Measurements from ENCODE around the gene TRIP6.

The TRIP6 gene

DNA sequence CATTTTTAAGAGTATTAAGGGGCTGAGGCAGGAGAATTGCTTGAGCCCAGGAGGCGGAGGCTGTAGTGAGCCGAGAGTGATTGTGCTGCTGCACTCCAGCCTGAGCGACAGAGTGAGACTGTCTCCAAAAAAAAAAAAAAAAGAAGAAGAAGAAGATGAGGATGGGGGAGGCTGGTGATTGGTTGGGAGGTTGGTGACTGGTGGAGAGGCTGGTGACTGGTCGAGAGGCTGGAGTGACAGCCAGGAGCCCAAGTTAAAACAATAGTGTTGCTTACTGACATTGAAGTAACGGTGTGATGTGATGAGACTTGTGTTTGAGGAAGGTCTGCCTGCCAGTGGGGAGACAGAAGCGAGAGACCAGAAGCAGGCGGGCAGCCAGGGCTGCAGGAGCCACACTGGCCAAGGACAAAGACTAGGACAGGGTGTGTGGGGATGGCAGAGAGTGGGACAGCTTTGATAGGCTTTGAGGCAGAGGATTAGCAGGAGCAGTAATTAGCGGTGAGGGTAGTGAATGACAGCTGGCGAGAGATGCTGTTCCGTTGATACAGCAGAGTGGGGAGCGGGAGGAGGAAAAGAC, 12.6 kb downstream of the TRIP6 start:
- Histone ChIP-seq H3K27ac (peak overlapping the region; percentile 70), H3K27me3 (ENCODE audit: insufficient read depth, low read depth, severe bottlenecking) (no peaks in the 10 kb centered on the region), H3K36me3 (peaks cover 90% of the 10 kb centered on the region), H3K9me3 (ENCODE audit: severe bottlenecking) (no peaks in the 10 kb centered on the region), H3K4me3 (ENCODE audit: low read depth, low read length) (peak overlapping the region; percentile 32)
- TF ChIP-seq, protein P1, sequence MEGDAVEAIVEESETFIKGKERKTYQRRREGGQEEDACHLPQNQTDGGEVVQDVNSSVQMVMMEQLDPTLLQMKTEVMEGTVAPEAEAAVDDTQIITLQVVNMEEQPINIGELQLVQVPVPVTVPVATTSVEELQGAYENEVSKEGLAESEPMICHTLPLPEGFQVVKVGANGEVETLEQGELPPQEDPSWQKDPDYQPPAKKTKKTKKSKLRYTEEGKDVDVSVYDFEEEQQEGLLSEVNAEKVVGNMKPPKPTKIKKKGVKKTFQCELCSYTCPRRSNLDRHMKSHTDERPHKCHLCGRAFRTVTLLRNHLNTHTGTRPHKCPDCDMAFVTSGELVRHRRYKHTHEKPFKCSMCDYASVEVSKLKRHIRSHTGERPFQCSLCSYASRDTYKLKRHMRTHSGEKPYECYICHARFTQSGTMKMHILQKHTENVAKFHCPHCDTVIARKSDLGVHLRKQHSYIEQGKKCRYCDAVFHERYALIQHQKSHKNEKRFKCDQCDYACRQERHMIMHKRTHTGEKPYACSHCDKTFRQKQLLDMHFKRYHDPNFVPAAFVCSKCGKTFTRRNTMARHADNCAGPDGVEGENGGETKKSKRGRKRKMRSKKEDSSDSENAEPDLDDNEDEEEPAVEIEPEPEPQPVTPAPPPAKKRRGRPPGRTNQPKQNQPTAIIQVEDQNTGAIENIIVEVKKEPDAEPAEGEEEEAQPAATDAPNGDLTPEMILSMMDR (IDR thresholded peaks at IDR 0.05; ENCODE audit: low read depth, low read length): no peak
- DNase-seq: peak; percentile 83

DNA sequence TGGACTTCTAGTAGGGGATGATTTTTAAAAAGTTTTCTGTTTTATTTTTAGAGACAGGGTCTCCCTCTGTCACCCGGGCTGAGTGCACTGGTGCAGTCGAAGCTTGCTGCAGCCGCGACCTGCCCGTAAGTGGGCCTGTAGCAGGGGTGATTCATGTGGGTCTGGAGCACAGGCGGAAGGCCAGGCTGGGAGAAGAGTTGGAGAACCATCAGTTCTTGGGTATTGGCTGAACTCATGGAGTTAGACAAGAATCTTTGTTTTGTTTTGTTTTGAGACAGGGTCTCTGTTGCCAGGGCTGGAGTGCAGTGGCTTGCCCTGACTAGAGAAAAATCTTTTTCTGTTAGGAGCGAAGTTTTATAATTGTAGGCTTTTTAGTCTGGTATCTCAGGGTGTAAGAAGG, 13.5 kb downstream of the TRIP6 start:
- Histone ChIP-seq H3K9me3 (ENCODE audit: severe bottlenecking) (no peaks in the 10 kb centered on the region), H3K36me3 (peaks cover 92% of the 10 kb centered on the region), H3K27ac (peak overlapping the region; percentile 70), H3K27me3 (ENCODE audit: insufficient read depth, low read depth, severe bottlenecking) (no peaks in the 10 kb centered on the region), H3K4me3 (ENCODE audit: low read depth, low read length) (no peak overlapping the region)
- TF ChIP-seq, protein P1 (IDR thresholded peaks at IDR 0.05; ENCODE audit: low read depth, low read length): no peak
- DNase-seq: no peak

DNA sequence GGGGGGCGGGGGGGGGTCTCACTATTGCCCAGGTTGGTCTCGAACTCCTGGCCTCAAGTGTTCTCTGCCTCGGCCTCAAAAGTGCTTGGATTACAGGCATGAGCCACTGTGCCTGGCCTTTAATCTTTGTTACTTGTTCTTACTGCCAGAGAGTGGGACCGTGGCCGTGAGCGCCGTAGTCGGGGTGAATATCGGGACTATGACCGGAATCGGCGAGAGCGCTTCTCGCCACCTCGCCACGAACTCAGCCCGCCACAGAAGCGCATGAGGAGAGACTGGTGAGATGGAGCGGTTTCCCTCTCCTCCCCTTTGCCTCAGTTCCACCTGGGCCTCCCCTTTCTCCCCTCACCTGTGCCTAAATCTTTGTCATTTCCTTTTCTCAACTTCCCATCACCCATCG, 13.9 kb downstream of the TRIP6 start:
- Histone ChIP-seq H3K27ac (no peak overlapping the region), H3K9me3 (ENCODE audit: severe bottlenecking) (no peaks in the 10 kb centered on the region), H3K36me3 (peaks cover 92% of the 10 kb centered on the region), H3K27me3 (ENCODE audit: insufficient read depth, low read depth, severe bottlenecking) (no peaks in the 10 kb centered on the region), H3K4me3 (ENCODE audit: low read depth, low read length) (no peak overlapping the region)
- TF ChIP-seq, protein P1 (IDR thresholded peaks at IDR 0.05; ENCODE audit: low read depth, low read length): no peak
- no peak for DNase-seq

DNA sequence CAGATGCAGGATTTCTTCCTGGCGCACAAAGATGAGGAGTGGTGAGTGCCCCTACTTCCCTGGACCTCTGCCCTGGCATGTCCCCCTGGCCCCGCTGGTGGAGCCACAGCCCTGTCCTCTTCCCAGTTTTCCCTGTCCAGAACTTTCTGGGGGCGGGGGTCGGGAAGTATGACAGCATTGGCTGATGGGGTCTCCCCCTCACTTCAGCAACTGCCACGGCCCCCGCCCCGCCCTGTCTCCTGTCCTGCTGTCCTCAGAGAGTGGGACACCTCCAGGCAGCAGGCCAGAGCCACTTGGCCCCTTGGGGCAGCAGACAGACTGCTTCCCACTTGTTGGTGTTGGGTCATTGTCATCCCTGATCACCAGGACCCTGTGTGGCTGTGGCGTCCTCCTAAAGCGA, 15.0 kb downstream of the TRIP6 start:
- Histone ChIP-seq H3K4me3 (ENCODE audit: low read depth, low read length) (no peak overlapping the region), H3K36me3 (peaks cover 92% of the 10 kb centered on the region), H3K9me3 (ENCODE audit: severe bottlenecking) (no peaks in the 10 kb centered on the region), H3K27ac (no peak overlapping the region), H3K27me3 (ENCODE audit: insufficient read depth, low read depth, severe bottlenecking) (no peaks in the 10 kb centered on the region)
- TF ChIP-seq, protein P1 (IDR thresholded peaks at IDR 0.05; ENCODE audit: low read depth, low read length): no peak
- no peak for DNase-seq

DNA sequence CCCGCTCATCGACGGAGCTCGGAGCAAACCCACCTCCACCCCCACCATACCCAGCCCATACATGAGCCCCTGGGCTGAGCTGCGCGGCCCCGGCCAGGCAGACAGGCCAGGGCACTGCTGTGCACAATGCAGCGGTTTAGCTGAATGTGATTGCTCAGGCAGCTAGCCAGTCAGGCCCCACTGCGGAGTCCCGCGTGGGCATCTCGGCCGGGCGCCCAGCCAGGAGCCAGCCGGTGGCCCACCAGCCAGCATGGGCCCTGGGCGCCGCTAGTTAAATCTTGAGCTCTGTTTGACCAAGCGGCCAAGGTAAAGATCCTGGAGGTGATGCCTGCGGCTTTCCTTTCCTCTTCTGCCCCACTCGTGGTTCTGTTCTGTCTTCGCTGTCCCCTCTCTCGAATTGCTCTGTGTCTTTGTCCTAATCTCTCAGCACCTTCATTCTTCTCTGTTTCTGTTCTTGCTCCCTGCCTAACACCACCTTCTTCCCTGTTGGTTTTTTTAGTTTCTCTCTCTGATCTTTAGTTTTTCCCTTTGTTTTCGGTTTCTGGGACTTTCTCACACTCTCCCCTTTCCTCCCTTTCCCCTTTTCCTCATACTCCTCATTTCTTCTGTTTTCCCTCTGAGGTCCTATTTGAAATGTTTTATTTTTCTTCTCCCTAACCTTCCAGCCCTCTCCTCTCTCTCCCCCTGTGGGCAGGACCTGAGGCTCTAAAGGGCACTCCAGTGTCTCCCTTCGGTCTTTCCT, 15.8 kb downstream of the TRIP6 start:
- TF ChIP-seq, protein P1 (IDR thresholded peaks at IDR 0.05; ENCODE audit: low read depth, low read length): no peak
- H3K4me3 ChIP-seq (ENCODE audit: low read depth, low read length): no peak overlapping the region
- no peak overlapping the region for H3K27ac ChIP-seq
- peaks cover 92% of the 10 kb centered on the region for H3K36me3 ChIP-seq
- no peak for DNase-seq
- H3K27me3 ChIP-seq (ENCODE audit: insufficient read depth, low read depth, severe bottlenecking): no peaks in the 10 kb centered on the region
- no peaks in the 10 kb centered on the region for H3K9me3 ChIP-seq (ENCODE audit: severe bottlenecking)
